GM19328 (cell line): ENCODE measurements around the gene BBS9.
"Not testable (repeated sequence)": the region's sequence is repeated elsewhere in the genome, so short reads cannot be mapped to it uniquely, and the experiment has no call there.

Experiments
- ATAC-seq: cut with Tn5 transposase; IDR thresholded peaks from one replicate; pipeline ENCODE4 v1.9.1; 2021; ENCODE audit warnings: mild to moderate bottlenecking, moderate library complexity; ENCODE audit not compliant: unreplicated experiment

BBS9 gene

GRCh38 chr7:33192695-33193291 lies 63.4 kb downstream of the BBS9 start:
- ATAC-seq: no peak

GRCh38 chr7:33193308-33193864 lies 64.0 kb downstream of the BBS9 start:
- no peak for ATAC-seq

GRCh38 chr7:33195264-33195663 lies 65.9 kb downstream of the BBS9 start:
- ATAC-seq: no peak

GRCh38 chr7:33196221-33196620 lies 66.9 kb downstream of the BBS9 start:
- no peak for ATAC-seq

GRCh38 chr7:33200282-33200681 lies 70.9 kb downstream of the BBS9 start:
- no peak for ATAC-seq

DNA sequence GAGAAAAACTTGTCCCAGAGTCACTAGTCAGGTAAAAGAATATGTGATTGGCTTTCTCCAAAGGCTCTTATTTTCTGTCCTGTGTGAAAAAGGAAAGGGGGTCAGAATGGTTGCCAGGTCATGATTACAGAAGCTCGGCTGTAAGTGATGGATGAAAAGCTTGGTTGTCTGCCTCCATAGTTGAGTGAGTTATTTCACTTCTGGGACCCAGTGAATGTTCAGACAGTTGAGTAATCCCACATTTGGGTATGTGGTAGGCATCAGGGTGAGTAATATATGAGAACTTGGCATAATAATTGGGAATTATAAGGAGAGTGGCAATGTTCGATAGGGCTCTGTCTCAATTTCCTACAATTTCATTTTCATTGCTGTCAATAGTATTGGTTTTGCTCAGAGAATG lies 72.5 kb downstream of the BBS9 start:
- ATAC-seq: no peak

- no peak for ATAC-seq
These were observed 81.6 kb downstream of the BBS9 start for GRCh38 chr7:33210958-33211357.

DNA sequence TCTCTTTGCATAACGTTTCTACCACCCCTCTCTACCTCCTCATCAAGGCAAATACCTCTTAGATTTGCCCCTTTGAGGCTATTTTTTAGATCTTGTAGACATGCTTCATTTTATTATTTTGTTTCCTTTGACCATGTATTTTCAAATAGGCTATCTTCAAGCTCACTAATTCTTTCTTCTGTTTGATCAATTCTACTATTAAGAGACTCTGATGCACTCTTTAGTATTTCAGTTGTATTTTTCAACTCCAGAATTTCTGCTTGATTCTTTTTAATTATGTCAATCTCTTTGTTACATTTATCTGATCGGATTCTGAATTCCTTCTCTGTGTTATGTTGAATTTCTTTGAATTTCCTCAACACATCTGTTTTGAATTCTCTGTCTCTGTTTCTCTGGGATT lies 82.8 kb downstream of the BBS9 start:
- no peak for ATAC-seq

GRCh38 chr7:33215992-33216391 lies 86.6 kb downstream of the BBS9 start:
- ATAC-seq: no peak

- no peak for ATAC-seq
These were observed 88.2 kb downstream of the BBS9 start for GRCh38 chr7:33217595-33217994.

DNA sequence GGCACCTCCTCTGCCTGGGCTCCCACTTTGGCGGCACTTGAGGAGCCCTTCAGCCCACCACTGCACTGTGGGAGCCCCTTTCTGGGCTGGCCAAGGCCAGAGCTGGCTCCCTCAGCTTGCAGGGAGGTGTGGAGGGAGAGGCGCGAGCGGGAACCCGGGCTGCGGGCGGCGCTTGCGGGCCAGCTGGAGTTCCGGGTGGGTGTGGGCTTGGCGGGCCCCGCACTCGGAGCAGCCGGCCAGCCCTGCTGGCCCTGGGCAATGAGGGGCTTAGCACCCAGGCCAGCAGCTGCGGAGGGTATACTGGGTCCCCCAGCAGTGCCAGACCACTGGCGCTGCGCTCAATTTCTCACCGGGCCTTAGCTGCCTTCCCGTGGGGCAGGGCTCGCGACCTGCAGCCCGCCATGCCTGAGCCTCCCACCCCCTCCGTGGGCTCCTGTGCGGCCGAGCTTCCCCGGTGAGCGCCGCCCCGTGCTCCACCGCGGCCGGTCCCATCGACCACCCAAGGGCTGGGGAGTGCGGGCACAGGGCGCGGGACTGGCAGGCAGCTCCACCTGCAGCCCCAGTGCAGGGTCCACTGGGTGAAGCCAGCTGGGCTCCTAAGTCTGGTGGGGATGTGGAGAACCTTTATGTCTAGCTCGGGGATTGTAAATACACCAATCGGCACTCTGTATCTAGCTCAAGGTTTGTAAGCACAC lies 89.6 kb downstream of the BBS9 start:
- not testable (repeated sequence) for ATAC-seq

GRCh38 chr7:33220231-33220630 lies 90.9 kb downstream of the BBS9 start:
- no peak for ATAC-seq

DNA sequence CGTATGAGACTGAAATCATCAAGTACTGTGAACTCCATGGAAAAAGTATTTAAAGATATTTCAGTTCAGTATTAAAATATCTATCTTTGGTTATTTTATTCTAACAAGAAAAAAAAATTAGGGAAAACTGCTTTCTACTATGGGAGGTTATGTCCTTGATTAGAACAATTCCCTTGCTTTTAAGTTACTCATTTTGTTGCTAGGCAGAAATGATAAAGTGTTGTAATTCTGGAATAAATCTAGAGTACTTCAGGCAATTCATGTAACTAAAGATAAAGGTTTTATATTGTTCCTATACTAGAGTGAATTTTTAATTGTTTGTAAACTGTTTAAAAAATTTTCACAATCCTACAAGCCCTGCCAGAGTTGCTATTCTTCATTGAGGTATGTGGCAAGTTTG lies 92.0 kb downstream of the BBS9 start:
- ATAC-seq: no peak

GRCh38 chr7:33232632-33233145 lies 103.3 kb downstream of the BBS9 start:
- ATAC-seq: no peak

- no peak for ATAC-seq
These were observed 104.3 kb downstream of the BBS9 start for GRCh38 chr7:33233659-33234058.

DNA sequence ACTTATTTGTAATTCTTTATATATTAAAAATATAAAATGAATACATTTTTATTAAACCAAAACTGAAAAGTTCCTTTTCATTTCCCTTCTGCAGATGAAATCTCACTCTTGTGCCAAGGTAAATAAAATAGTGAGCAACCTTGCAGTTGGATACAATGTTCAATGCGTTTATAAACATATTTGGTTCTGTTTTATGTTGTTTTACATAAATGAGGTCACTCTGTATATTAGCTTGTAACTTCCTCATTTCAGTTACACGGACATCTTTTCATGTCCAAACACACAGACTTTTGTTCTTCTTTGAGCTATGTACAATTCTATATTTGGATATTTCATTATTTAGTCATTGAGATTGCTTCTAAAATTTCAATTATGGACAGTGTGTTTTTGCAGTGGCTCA lies 107.7 kb downstream of the BBS9 start:
- no peak for ATAC-seq

DNA sequence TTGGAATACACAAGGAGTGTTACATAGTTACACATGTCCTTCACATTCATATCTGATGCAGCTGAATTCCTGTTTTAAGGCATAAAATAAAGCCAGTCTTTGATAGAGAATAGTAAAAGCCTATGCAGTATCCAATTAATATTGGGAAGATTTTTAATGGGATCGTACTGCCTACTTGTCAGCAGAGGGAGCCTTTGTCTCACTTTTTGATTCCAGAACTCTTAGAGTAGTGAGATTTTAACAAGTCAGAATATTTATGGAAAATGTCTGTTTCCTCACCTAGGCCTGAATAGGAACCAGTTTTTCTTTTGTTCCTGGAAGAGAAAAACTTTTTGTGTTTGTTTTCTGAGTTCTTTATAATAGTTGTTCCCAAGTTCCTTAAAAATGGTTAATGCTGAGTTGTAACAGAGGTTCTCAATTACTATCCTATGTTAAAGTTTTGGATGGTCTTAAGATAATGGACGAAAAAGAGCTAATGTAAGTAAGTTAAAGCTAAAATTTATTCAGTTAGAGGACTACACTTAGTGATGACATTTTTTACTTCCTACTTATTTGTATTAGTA lies 114.0 kb downstream of the BBS9 start:
- ATAC-seq: no peak

DNA sequence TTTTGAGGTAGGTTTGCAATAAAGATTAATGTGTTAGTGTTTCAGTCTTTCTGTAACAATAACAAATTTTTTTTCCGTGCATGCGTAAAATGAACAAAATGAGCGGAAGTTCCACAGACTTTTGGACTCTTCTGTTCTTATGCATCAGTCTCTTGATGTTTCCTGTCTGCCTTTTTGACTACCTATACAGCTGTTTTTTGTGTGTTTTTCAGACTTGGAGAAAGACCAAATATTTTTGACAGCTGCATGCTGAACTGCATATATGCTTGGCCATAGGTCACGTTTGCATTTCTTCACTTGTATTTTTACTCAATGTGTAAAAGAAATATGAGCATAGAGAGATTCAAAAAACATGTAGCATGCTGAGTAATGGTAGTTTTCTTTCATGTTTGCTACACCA lies 119.3 kb downstream of the BBS9 start:
- no peak for ATAC-seq

- ATAC-seq: no peak
These were observed 121.1 kb downstream of the BBS9 start for GRCh38 chr7:33250421-33250871.

- no peak for ATAC-seq
These were observed 121.9 kb downstream of the BBS9 start for GRCh38 chr7:33251301-33251700.

DNA sequence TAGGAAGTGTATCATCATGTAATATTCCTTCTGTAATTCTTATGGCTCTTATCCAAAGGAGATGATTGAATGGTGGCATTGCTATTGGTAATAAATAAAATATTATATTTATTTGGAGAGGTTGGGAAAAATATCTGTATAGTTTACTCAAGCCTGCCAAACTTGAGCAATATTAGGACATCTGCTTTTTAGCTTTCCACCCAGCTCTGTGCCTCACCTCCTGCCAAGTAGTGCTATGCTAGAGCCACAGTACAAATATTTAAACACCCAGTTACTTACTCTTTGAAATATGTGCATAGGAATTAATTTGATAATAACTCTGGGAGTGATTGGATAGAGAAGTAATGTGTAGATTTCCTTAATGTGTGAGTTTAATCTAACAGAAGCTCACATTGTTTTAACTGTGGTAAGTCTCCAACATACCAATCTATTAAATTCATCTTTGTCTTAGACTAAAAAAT lies 129.2 kb downstream of the BBS9 start:
- no peak for ATAC-seq

DNA sequence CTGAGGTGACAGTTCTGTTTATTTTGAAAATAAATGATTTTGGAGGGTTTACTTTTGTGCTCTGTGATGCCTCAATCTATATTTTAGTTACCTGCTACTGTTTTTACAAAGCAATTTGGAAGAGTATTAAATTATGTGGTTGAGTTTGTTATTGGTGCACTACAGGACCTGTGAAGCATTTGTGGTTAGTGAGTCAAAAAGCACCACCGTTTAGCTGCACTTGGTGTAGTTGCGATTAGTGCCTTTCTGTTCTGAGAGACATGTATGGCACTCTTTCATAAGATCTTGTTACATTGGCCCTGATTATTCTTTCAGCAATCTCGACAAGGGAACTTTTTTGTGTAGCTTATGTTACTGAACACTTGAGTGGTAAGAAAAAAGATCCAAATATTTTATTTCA lies 132.2 kb downstream of the BBS9 start:
- no peak for ATAC-seq
